Prostate gland (tissue), 2 donors: ENCODE measurements around the gene SNX9. TPM values are rescaled to one million over a fixed set of nuclear protein-coding genes. Genes with fewer than 3 reads are reported as not detected.

Source experiments
- DNase-seq: peaks from one replicate; pipeline ENCODE4 v3.0.0-alpha.2; 2019; ENCODE audit warnings: low spot score
- H3K27ac ChIP-seq, 2 donors: fragments of 200-600 bp; sonication (generic); 2 replicates each; pipeline ENCODE4 v1.5.1; 2017 to 2019
- H3K27me3 ChIP-seq: fragments of 200-600 bp; sonication (generic); replicated peaks from 2 replicates; pipeline ENCODE4 v1.5.1; 2019; ENCODE audit not compliant: insufficient read depth
- H3K36me3 ChIP-seq, 2 donors: fragments of 200-600 bp; sonication (generic); 1 replicate in 1 of 2; 2 replicates in 1 of 2; pipeline versions ENCODE4 v1.5.1 to v1.8.1; 2017 to 2019
- H3K4me1 ChIP-seq: fragments of 200-600 bp; sonication (generic); replicated peaks from 2 replicates; pipeline ENCODE4 v1.5.1; 2019
- H3K4me3 ChIP-seq, 2 donors: fragments of 200-600 bp; sonication (generic); 2 replicates each; pipeline ENCODE4 v1.5.1; 2017 to 2019
- H3K9me3 ChIP-seq: fragments of 200-600 bp; sonication (generic); 2 replicates; pipeline ENCODE4 v1.5.1; 2017
- CTCF ChIP-seq, 4 experiments: fragments of 200-600 bp in 2 of 4; fragments of 450-650 bp in 2 of 4; sonication (generic) in 2 of 4; IDR thresholded peaks; 1 replicate in 3 of 4; 2 replicates in 1 of 4; pipeline ENCODE4 v1.5.1; 2016 to 2019; ENCODE audit warnings: antibody characterized with exemption in 4 of 4, mild to moderate bottlenecking in 2 of 4, moderate library complexity in 2 of 4
- POLR2A ChIP-seq: fragments of 450-650 bp; IDR thresholded peaks from one replicate; pipeline ENCODE4 v1.6.1; 2016; ENCODE audit warnings: antibody characterized with exemption, mild to moderate bottlenecking
- POLR2AphosphoS5 ChIP-seq: sonication (generic); formaldehyde crosslinking; IDR thresholded peaks from one replicate; pipeline ENCODE4 v1.6.1; 2017; ENCODE audit warnings: antibody characterized with exemption
- WGBS: methylation state at CpG from one replicate; pipeline ENCODE4 v1.1.5; 2018; 5-methylcytosine and 5-hydroxymethylcytosine counted together
- intact Hi-C: fragments of 100-400 bp; cut with DNase I; formaldehyde crosslinking; loops from one replicate; pipeline ENCODE4 v1.14.2; 2022
- total RNA-seq, 2 donors: library from RNA; depleted of rRNA; stranded (reverse); fragments of >200 nt; gene quantifications; one replicate each; pipeline ENCODE4 v1.1.0, GENCODE V29; 2016

SNX9 gene
- total RNA-seq, 2 donors from 2014 or later, result 39.2 to 40.6 TPM

- DNase-seq, result no peak
- TF ChIP-seq POLR2A, result no peak
- no peak for TF ChIP-seq POLR2AphosphoS5
- TF ChIP-seq CTCF (IDR thresholded peaks at IDR 0.05), result no peak
- Histone ChIP-seq H3K9me3 (no peaks in the 10 kb centered on the region), H3K27ac (no peak overlapping the region), H3K36me3 (peaks cover 0 to 5% of the 10 kb centered on the region in 2 donors), H3K27me3 (no peaks in the 10 kb centered on the region), H3K4me3 (no peak overlapping the region), H3K4me1 (no peaks in the 10 kb centered on the region)
- 80% methylated on average over 10 of the region's 10 CpGs for WGBS
- intact Hi-C loops, result no loop called here
Measured at GRCh38 chr6:157868835-157869234, 45.8 kb downstream of the SNX9 start.

GRCh38 chr6:157869673-157870302, 46.7 kb downstream of the SNX9 start:
- no peak overlapping the region for H3K27ac ChIP-seq
- peaks cover 0 to 5% of the 10 kb centered on the region in 2 donors for H3K36me3 ChIP-seq
- H3K4me3 ChIP-seq, result no peak overlapping the region
- DNase-seq, result no peak
- no peak for TF ChIP-seq POLR2A
- TF ChIP-seq CTCF (IDR thresholded peaks at IDR 0.05), result no peak
- no peak for TF ChIP-seq POLR2AphosphoS5
- intact Hi-C loops, result loop anchor here (10.0 kb wide), 1 partner anchor 205 kb away; no protein-coding TSS in a partner anchor
- WGBS, result 91% methylated on average over 19 of the region's 19 CpGs
- H3K27me3 ChIP-seq, result no peaks in the 10 kb centered on the region
- no peaks in the 10 kb centered on the region for H3K4me1 ChIP-seq
- no peaks in the 10 kb centered on the region for H3K9me3 ChIP-seq

- peak; percentile 68 for DNase-seq
- peaks cover 5 to 6% of the 10 kb centered on the region in 2 donors for H3K36me3 ChIP-seq
- intact Hi-C loops, result loop anchor here (2.0 to 10.0 kb wide), 2 partner anchors 117 to 209 kb away; no protein-coding TSS in a partner anchor
- H3K9me3 ChIP-seq, result no peaks in the 10 kb centered on the region
- H3K4me3 ChIP-seq, result no peak overlapping the region
- TF ChIP-seq POLR2A (no peak), POLR2AphosphoS5 (peak; percentile 25), CTCF (IDR thresholded peaks at IDR 0.05) (peak; percentile 54 to 82 (median 72))
- H3K4me1 ChIP-seq, result no peaks in the 10 kb centered on the region
- H3K27me3 ChIP-seq, result no peaks in the 10 kb centered on the region
- WGBS, result 71% methylated on average over 9 of the region's 9 CpGs
- no peak overlapping the region for H3K27ac ChIP-seq
Measured at GRCh38 chr6:157873735-157874344, 50.8 kb downstream of the SNX9 start.

- H3K4me1 ChIP-seq, result no peaks in the 10 kb centered on the region
- intact Hi-C loops, result loop anchor here (10.0 kb wide), 1 partner anchor 212 kb away; no protein-coding TSS in a partner anchor
- H3K4me3 ChIP-seq, result no peak overlapping the region
- no peak overlapping the region for H3K27ac ChIP-seq
- no peaks in the 10 kb centered on the region for H3K27me3 ChIP-seq
- H3K36me3 ChIP-seq, result peaks cover 0 to 6% of the 10 kb centered on the region in 2 donors
- WGBS, result 89% methylated on average over 4 of the region's 4 CpGs
- no peak for DNase-seq
- H3K9me3 ChIP-seq, result no peaks in the 10 kb centered on the region
- TF ChIP-seq CTCF (IDR thresholded peaks at IDR 0.05) (no peak), POLR2AphosphoS5 (no peak), POLR2A (no peak)
Measured at GRCh38 chr6:157877149-157877548, 54.1 kb downstream of the SNX9 start.
